Measurements from ENCODE around the gene TNFAIP8.

TNFAIP8 gene

DNA sequence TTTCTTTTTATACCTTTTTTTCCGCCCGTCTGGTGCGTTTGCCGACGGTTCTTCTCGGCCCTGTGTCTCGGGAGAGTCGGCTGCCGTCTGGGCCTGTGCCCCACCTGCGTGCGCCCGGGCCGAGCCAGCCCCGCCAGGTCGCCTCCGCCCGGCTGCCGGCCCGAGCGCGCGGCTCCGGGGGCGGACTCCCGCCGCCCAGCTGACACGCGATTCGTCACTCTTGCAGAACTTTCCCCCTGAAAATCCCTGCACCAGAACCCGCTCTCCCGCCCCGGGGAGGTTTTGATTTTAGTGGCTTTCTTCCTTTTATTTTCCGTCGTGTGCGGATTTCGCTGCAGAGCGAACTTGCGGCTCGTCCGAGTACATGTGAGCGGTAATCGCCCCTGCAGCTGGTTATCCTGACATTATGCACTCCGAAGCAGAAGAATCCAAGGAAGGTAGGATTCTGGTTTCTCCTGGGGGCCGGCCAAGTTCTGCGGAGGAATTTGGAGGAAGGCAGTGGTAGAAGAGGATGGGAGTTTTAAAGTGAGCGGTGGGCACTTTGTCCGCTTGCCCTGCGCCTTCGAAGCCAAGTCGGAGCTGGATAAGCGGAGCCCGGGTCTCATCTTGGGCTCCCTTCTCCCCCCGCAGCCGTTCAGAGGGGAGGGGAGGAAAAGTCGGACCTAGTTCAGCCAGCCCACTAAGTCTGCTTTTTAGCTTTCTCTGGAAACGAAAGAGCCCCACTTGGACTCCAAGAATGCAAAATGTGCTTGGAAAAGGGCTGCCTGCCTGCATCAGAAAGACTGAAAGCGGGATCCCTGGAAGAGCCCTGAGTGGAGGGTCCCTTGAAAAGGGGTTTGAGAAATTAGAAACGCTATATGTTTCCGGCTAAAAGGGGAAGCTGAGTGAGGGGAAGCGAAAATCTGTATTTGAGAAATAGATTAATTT is at the start of gene TNFAIP8:
TNFAIP8 (plus strand) TSS at position 335 of the 927 bp plus-strand sequence; CDS start at position 407, 72 bp downstream.
- peak; percentile 84 for DNase-seq (ENCODE audit: low read depth)

DNA sequence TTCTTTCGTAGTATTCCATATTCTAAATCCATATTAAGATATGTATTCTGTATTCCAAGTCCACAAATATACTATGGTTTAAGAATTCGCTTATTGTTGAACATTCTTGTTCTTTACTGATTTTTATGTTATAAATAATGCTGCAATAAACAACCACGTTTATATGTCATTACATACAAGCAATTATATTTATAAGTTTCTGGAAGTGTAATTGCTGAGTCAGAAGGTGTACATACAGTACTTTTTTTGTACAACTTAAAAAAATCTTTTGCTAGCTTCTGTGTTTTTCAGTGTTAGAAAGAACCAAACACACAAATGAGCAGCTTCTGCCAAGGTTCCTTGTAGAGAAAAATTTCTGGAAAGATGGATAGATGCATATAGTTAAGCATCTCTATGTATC is 48.6 kb upstream of the TNFAIP8 start:
- DNase-seq (ENCODE audit: low read depth): no peak

DNA sequence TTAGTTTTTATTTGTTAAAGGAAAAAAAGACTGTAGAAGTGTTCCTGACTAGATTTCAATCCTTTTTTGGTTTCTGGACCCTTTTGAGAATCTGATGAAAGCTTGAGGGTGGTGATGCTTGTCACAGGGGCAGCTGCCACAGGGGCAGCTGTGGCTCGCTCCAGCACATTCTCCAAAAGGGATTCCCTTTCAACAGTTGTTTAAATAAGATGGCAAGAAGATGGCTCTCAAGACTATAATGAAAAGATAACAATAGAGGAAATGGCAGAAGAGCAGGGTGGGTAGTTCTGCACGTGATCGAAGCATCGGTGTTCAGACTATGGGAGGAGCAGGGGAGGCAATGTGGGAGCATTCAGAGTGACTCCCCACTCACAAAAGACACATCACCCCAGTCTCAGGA is 46.5 kb upstream of the TNFAIP8 start:
- DNase-seq (ENCODE audit: low read depth): no peak

DNA sequence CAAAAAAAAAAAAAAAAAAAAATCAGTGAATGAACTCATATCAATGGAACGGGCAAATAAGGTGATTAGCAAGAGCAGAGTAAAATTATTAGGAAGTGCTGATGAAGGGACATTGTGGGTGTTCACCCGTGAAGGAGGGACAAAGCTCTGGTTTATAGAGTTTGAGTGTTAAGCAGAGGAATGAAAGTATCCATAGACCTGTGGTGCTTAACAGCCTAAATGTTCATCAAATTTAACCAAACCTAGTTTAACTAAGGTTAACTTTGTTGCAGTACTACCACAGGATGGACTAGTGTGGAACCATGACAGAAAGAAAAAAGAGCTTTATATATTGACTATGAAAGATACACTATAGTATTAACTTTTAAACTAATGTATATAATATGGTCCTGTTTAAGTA is 44.1 kb upstream of the TNFAIP8 start:
- DNase-seq (ENCODE audit: low read depth): no peak

DNA sequence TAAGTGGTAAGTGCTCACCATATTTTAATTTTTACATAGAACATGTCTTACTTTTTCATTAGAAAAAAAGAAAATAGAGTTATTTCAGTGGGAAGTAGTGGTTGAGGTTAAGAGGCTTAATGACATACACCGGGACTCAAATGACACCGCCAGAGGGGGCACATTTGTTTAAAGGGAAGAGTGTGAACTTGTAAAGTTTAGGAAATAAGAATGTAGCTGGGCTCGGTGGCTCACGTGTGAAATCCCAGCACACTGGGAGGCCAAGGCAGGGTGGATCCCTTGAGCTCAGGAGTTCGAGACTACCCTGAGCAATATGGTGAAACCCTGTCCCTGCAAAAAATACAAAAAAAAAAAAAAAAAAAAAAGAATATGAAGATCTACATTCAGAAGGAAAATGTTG is 43.4 kb upstream of the TNFAIP8 start:
- DNase-seq (ENCODE audit: low read depth): no peak

DNA sequence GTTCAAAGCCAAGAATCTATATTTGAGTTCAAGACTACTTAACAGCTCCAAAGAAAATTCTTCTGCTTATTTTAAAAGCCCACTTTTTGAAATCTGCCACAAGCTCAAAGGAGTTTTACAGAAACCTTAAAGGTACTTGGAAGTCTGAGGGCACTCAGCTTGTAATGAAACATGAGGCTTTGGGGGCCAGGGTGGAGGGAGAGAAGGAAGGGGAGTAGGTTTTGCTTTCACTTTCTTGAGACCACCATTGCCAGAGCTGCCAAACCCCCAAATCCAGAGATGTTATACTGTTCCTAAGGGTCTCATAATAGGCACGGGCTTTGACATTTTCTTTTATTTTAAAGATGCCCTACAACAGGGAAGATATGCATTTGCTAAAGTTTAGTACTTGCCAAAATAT is 42.6 kb upstream of the TNFAIP8 start:
- DNase-seq (ENCODE audit: low read depth): no peak

DNA sequence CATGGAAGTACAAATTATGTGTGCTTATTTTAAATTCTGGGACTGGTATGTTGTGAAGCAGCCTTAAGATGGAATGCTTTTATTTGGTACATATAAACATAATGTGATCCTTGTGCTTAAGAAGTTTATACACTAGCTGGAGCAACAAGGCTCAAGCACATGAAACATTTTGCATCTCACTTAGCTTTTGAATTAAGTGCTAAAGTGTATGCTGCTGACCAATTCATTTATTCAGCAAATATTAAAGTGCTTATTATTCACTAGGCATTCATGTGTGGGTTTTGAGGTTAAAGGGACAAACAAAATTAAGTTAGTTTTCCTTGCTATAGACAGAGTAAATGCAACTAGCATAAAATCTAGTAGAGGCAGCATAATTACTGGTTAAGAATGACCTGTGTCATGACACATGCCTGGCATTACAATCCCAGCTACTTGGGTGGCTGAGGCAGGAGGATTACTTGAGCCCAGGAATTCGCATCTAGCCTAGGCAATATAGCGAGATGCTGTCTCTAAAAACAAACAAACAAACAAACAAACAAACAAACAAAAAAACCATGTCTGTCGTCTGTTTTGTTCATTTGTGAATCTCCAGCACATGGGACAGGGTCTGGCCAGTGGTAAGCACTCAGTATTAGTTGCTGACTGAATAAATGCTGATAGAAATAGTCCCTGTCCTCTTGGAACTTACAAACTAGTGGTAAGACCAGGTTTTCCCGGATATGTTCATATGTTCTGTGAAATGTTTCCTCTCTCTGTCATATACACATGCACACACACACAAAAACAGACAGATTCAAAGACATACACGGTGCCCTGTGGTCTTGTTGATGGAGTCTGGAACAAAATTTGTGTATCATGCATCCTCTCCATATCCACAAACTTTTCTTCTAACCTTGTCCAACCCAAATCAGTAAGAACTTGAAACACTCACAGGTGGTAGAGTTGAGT is 41.9 kb upstream of the TNFAIP8 start:
- DNase-seq (ENCODE audit: low read depth): no peak

DNA sequence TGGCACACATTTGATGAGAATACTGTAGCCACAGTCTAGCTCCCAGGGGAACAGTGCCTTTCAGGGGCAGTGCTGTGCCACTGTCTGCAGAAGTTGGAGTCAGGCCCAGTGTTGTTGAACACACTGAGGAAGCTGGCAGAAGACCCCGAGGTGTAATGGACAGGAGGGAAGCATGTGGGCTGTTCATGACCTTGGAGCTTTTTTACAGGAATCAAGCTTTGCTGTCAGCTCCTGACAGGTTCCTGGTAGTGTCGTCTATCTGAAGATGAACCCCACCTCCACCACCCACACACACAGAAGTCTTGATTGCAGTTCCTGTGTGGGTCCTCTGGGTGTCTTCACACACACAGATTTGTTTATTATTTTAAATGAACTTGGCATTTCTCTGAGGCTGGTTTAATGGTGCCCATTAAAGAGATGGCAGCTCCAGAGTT is 40.3 kb upstream of the TNFAIP8 start:
- no peak for DNase-seq (ENCODE audit: low read depth)

DNA sequence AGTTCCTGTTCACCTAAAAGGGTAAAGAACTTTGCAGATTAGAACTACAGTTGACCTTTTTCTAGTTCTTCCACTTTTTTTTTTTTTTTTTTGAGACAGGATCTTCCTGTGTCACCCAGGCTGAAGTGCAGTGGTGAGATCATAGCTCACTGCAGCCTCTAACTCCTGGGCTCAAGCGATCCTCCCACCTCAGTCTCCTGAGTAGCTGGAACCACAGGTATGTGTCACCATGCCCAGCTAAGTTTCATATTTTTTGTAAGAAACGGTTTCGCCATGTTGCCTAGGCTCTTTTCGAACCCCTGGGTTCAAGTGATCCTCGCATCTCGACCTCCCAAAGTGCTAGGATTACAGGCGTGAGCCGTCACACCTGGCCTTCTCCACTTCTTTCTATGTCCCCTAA is 39.7 kb upstream of the TNFAIP8 start:
- DNase-seq (ENCODE audit: low read depth): no peak

DNA sequence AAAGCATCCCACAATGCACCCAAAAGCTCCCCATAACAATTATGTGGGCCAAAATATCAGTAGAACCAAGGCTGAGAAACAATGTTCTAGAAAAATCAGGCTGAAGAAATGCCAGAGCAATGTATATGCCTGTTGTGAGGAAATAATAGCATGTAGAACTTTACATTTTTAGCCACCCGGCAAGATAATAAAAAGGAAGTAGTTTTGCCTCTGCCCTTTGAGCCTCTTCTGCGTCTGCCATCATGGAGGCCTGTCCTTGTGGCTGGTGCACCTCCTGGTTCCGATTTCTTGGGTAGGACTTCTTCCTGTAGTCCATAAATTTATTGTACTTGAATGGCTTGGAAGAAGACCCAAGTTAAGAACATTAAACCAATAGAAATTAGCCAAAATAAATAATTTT is 38.9 kb upstream of the TNFAIP8 start:
- no peak for DNase-seq (ENCODE audit: low read depth)

DNA sequence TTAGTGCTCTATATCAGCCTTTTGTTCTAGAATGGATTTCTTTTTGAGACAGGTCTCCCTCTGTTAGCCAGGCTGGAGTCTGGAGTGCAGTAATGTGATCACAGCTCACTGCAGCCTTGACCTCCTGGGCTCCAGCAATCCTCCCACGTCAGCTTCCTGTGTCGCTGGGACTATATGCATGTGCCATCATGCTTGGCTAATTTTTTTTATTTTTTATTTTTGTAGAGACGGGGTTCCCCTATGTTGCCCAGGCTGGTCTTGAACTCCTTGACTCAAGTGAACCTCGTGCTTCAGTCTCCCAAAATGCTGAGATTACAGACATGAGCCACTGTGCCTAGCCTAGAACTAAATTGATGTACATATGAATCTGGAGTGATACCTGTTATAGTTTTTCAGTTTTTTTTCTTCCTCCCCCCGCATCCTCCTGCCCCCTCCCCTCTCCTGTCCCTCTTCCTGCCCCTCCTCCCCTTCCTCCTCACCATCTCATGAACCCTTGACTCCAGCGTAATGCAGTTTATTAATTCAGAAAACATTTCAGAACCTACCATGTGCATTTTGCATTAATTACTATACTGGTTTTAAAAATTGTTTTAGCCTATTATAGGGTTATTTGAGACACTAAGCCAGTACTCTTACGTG is 37.4 kb upstream of the TNFAIP8 start:
- no peak for DNase-seq (ENCODE audit: low read depth)

DNA sequence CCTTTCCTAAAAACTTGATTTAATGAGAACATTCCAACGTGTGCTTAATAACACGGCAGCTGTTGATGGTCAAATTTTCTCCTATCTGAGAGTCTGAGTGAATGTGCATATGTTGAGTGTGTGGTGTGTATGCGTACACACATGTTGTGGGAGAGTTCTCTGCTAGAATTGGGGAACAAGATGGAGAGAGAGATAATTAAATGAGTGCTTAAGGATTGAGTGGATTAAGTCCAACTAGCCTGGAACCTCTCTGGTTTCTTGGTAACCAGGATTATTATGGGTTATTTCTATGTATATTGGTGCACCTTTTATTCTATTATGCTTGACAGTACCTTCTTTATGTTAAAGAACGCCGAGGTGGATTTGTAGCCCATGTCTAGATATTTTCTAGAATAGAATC is 36.4 kb upstream of the TNFAIP8 start:
- DNase-seq (ENCODE audit: low read depth): no peak

DNA sequence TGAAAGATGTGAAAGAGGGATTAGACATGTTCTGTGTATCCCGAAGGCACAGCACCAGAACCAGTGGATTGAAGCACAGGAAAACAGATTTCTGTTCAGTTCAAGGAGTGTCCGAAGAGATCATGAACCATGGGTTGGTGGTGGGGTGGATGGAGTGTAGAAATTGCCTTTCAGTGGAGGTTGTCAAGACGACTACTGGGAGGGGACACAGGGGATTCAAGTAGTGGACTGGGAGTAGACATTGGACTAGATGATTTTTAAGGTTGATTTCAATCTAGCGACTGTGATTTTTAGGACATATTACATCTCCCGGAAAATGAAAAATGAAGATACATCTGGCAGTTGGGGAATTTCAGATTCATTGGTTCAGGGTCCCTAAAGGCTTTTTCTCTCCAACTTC is 35.9 kb upstream of the TNFAIP8 start:
- no peak for DNase-seq (ENCODE audit: low read depth)

DNA sequence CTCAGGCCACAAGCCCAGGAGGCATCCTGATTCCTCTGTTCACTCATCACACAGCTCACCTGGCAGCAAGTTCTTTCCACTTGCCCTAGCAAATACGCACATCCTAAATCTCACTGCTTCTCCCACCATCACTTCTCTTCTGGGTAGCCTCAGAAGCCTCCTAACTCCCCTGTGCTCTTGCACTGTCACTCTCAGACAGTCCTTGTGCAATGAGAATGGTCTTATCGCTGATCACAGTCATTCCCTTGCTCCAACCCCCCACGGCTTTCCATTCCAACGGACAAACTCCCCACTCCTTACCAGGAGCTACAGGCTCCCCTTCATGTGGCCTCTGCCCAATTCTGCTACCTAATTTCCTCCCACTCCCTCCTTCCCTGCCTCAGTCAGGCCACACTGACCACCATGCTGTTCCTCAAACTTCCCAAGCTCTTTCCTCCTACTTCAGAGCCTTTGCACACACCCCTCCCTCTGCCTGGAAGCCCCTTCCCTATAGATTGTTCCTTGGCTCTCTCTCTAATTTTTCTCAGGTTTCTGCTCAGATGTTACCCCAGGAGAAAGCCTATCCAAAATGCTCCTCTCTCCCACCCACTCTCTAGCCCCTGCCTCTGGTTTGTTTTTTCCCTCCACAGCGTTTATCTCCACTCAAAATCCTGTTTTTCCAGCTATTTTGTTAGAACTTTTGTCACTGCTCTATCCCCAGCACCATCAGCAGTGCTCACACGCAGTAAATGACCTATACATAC is 34.1 kb upstream of the TNFAIP8 start:
- no peak for DNase-seq (ENCODE audit: low read depth)

DNA sequence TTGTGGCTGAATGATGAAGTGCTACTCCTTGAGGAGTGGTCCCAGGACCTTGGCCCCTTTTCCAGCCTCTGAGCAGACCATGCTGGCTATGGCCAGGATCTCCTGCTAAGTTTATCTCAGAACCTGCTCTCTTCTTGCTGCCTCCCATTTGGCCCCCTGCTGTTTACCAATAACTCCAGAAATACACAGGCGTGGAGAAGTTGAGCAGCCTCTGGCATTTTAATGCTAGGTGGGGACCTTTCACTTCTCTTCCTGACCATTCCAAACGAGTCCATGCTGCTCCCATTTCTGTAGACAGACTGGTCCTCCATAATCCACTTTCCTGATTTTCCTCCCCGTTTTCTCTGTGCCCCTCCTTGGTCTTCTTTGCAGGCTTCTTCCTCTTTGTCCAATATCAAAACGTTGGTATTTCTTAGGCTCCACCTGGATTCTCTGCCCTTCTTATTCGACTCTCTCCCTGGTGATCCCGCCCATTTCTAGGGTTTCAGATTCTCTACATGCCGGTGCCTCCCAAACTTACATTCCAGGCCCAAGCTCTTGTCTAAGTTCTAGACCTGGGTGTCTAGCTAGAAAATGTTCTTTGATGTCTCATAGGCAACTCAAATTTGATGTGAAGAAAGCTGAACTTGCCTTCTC is 33.4 kb upstream of the TNFAIP8 start:
- DNase-seq (ENCODE audit: low read depth): no peak

DNA sequence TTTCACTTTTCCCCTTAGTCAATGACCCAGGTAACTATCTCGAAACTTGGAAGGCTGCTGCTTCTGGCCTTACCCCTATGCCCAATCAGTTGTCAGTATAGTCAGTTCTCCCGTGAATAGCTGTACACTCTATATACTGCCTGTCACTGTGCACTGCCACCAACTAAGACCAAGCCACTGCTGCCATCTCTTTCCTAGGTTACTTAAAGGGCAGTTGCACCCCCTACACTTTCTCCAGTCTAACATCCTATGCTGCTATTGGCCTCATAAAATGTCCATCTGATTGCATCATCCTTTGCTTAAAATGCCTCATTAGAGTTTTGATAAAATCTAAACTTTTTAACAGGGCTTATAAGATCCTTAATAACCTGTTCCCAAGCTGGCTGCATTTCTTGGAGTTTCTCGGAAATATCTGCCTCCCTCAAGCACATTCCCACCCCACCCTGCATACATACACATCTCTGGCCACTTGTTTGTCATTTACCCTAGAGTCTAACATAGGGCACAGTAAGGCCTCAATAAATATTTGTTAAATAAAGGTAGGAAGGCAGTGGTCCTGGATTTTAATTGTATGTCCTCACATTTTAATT is 32.8 kb upstream of the TNFAIP8 start:
- no peak for DNase-seq (ENCODE audit: low read depth)

DNA sequence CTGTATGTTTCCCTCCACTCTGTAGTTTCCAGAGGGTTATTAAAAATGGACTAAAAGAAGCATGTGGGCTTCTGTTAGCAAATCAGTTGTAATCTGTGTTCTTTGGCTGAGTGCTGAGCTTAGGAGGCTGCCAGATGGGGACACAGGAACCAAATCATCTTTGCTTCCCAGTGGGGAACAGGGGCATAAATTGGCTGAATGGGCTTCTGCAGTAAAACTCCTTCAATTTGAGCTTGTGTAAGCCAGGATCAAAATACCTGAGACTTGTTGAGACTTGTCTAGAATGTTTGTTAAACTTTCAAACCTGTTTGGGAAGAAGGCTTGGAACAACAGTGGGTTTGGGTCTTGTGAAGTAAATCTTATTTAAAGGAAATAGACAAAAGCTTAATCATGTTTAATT is 32.2 kb upstream of the TNFAIP8 start:
- no peak for DNase-seq (ENCODE audit: low read depth)

DNA sequence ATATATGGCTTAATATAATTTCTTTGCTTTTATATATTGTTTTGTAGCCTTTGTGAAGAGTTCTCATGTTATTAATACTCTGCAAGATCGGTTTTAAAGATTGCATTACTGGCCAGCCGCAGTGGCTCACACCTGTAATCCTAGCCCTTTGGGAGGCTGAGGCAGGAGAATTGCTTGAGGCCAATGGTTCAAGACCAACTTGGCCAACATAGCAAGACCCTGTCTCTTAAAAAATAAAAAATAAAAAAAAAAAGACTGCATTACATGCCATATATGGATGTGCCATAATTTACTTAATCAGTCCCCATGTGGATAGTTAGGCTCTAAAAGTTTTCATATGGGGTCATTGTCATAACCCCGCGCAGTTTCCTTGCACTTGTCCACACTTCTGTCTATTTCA is 31.0 kb upstream of the TNFAIP8 start:
- DNase-seq (ENCODE audit: low read depth): no peak

DNA sequence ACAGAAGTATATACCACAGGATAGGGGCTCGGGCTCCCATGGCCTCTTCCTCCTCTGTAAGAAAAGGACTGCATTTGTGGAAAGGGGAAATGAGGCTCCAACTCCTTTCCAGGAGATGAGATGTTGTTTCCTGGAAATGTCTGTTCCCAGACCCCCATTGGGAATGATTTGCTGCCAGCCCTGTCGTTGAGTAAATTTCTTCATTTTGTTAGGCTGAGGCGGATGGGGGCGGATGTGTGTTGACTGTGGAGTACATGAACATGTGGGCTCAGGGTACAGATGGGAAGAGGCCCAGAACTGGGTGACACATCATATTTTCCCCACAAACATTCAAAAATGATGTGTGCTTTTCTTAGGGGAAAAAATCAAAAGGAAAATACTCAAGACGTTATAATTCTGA is 28.8 kb upstream of the TNFAIP8 start:
- no peak for DNase-seq (ENCODE audit: low read depth)

DNA sequence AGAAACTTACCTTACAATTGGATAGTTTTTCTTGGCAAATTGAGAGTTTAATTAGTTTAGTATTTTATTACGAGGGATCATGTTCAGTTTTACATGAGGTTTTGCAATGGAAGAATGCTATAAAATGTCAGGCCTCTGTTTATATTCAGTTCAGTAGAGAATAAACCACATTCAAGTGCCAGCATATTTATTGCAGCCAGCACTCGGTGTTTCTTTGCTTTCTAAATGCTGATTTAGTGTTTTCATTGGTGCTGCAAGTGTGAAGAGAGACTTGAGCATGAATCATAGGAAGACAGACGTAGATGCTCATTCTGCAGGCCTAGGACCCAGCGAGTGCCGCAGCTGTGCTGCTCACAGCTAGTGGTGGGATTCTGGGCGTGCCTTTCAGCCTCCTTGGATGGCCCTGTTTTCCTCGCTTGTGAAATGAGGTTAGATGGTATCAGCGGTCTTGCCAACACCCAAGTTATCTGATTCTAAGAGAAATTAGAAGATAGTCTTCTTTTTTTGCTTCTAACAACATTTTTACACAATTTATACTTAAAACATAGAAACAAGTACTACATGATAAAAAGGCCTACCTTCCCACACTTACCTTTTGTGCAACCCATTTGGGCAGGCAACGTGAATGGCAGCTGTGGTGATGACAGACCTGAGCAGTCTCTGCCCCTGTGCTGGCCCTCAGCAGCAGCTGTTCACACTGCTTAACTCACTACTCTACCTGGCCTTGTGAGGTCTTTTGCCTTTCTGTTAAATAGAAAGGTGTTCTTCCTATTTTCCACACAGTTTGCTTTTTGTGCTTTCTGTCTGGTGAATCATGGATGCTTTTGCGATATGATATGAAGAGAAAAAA is 26.8 kb upstream of the TNFAIP8 start:
- DNase-seq (ENCODE audit: low read depth): no peak

All from activated T-cell treated with anti-CD3 and anti-CD28 coated beads for 24 hours (primary cell).